Lower leg skin (tissue), 3 donors: Measurements from ENCODE around the gene SLC2A4.

Experiments
- CTCF ChIP-seq, 3 donors: fragments of 450-650 bp; IDR thresholded peaks; one replicate each; pipeline ENCODE4 v1.5.1; 2016; ENCODE audit warnings: antibody characterized with exemption in 3 of 3, mild to moderate bottlenecking in 3 of 3, moderate library complexity in 2 of 3
- POLR2A ChIP-seq, 2 donors: fragments of 450-650 bp; IDR thresholded peaks; one replicate each; pipeline ENCODE4 v1.6.1; 2016 to 2017; ENCODE audit warnings: antibody characterized with exemption in 2 of 2, mild to moderate bottlenecking in 1 of 2, moderate library complexity in 1 of 2

DNA sequence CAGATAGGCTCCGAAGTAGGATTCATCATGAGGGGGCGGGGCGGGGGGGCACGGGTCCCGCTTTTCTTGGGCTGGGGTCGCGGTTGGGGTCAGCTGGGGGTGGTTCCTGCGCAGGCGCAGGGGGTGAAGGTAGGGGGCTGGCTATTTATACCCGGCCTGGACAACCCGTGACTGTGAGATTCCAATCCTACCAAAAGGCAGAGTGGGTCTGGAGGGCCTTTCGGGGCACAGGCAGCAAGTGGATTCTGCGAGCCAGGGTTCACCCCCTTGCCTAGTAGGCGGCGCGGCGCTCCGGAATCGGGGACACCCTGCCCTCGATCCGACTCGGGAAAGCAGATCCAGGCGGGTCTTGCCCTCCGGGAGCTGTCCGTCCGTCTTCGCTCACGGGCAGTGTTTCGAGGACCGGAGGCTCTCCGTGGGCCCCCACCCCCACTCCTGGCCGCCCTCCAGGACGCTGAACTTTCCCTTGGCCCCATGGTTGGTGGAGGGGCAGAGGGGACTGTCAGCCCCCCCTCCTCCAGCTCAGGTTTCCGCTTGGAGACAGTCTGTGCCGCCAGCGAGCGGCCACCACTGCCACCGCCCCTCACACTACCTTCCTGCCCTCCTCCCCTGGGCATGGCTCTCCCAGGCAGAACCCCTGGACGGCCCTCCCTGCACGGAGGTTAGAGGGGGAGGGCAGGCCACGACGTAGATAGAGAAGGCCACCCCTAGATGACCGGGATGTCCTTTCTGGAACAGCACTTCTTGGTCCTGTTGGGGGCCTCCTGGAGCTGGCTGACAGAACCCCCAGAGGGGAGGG is 634 bp downstream of the SLC2A4 start:
- TF ChIP-seq CTCF (IDR thresholded peaks at IDR 0.05) (no peak), POLR2A (IDR thresholded peaks at IDR 0.05) (no peak)
